Stimulated activated CD4-positive, alpha-beta T cell treated with anti-CD3 and anti-CD28 coated beads, Interleukin-1b, Interleukin-23, amount 100 ng/mL, for 1 hour (primary cell): ENCODE results near the gene C9orf57.
"Not testable (repeated sequence)": the region's sequence is repeated elsewhere in the genome, so short reads cannot be mapped to it uniquely, and the experiment has no call there.

Source experiments
- DNase-seq, 2 donors: peaks; one replicate each; pipeline ENCODE4 v3.0.0-alpha.2; 2020; ENCODE audit warnings: low read depth in 2 of 2

Gene C9orf57, protein sequence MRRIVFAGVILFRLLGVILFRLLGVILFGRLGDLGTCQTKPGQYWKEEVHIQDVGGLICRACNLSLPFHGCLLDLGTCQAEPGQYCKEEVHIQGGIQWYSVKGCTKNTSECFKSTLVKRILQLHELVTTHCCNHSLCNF

DNA sequence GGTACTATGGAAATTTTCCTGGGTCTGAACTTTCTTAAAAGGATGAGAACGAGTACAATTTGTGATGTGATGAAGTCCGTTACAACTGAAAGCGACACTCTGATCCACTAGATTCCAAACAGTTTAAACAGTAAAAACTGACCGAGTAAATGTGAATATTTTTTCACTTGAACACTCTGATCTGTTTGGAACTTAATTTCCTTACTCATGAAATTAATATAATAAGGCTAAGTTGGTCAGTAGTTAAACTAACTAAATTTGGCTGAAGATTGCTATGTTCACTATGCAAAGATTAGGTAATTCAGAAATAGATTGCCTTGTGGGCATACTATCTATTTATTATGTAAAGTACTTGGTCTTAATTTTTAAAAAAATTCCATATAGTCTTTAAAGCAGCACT lies at the start of gene C9orf57:
C9orf57 (minus strand) TSS at position 101 of the 400 bp plus-strand sequence. CDS start 1,282 bp downstream, outside the sequence.
- DNase-seq = no peak

DNA sequence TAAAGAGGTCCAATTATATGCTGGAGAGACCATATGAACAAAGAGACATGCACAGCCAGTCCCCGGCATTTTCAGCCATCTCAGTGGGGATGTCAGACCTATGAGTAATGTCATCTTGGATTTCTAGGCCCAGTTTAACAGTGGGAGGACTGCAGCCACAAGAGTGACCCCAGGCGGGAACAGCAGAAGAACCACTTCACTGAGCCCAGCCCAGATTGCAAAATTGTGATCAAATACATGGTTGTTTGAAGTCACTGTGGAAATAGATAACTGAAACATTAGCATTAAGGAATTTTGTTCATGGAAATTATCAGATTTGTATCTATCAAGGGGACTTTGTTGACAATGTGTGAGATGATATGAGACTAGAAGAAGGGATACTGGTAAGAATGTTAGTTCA lies 42.1 kb upstream of the C9orf57 start:
- no peak for DNase-seq

DNA sequence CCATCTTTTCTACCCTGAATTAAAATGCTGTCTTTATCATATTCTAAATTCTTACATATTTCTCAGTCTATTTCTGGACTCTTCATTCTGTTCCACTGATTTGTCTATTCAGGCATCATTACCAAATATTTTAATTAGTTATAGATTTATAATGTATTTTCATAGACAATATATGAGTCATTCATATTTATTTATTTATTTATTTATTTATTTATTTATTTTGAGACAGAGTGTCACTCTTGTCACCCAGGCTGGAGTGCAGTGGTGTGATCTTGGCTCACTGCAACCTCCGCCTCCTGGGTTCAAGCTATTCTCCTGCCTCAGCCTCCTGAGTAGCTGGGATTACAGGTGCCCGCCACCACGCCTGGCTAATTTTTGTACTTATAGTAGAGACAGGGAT lies 35.1 kb upstream of the C9orf57 start:
- DNase-seq = not testable (repeated sequence)

DNA sequence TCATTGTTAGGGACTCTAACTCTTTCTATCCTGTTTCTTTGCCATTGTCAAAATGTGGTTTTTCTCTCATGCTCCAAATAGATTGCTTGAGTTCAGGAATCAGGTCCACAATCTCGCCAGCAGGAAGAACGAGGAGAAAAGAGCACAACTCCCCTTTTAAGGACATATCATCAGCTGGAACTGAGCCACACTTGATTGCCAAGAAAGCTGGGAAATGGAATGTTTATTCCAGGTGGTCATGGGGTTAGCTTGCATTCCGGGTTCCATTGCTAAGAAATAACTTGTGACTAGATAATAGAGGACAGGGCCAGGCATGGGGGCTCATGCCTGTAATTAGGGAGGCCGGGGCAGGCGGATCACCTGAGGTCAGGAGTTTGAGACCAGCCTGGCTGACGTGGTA lies 32.4 kb upstream of the C9orf57 start:
- no peak for DNase-seq

DNA sequence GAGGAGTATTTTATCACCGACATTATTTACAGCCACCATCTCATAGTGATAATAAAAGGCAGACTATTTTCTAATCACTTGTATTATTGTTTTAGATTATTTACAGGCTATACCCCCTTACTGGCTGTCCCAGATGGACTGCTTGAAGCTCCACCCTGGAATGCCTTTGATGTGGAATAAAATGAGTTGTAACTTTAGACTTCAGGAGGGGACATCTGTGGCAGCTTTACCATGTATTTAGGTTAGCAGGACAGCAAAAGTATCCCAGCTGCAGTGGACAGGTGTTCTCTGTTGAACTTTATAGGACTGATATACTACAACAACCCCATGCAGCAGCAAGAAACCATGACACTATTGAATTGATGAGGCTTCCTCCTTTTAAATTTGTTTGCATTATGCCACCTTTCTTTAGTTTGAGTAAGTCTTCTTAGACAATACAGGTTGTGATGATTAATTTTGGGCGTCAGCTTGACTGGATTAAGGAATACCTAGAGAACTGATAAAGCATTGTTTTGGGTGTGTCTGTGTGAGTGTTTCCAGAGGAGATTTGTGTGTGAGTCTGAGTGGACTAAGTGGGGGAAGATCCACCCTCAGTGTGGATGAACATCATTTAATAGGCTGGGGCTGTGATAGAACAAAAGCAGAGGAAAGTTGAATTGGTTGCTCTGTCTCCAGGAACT lies 29.2 kb upstream of the C9orf57 start:
- DNase-seq = no peak

DNA sequence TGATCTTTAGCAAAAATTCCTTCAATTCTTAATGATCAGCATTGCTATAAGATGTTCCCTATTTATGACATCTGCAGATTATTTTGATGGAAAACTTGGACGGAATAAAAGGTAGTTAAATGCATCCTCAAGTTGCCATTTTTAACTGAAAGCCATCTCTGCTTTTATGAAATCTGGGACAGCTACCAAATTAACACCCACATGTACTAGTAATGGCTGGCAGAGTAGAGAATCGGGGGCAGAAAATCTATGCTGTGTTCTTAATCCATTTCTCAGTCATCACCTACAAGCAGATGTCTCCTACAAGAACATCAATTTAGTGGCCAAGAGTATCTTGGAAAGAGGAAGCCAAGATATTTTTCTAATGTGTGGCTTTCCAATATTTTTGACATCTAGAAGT lies 22.1 kb upstream of the C9orf57 start:
- DNase-seq = no peak

DNA sequence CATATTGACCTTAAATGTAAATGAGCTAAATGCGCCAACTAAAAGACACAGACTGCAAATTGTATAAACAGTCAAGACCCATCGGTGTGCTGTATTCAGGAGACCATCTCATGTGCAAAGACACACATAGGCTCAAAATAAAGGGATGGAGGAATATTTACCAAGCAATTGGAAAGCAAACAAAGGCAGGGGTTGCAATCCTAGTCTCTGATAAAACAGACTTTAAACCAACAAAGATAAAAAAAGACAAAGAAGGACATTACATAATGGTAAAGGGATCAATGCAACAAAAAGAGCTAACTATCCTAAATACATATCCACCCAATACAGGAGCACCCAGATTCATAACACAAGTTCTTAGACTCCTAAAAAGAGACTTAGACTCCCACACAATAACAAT lies 14.3 kb upstream of the C9orf57 start:
- not testable (repeated sequence) for DNase-seq

DNA sequence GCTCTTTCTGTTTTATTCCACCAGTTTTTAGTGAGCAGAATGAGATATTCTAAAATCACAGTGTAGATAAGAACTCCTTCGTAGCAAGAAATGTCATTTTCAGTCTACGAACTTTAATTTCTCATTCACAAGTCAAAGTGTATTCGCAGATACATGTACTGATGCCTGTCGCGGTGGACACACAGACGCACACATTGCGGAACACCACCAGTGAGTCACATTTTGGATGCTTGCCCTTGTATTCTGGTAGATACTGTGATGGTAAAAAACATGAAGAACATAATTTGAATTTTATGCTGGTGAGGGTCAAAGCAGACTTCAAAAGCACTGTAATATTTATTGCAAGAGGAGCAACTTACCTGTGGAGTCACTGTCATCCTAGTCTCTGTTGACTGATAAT lies 4.7 kb upstream of the C9orf57 start:
- no peak for DNase-seq

DNA sequence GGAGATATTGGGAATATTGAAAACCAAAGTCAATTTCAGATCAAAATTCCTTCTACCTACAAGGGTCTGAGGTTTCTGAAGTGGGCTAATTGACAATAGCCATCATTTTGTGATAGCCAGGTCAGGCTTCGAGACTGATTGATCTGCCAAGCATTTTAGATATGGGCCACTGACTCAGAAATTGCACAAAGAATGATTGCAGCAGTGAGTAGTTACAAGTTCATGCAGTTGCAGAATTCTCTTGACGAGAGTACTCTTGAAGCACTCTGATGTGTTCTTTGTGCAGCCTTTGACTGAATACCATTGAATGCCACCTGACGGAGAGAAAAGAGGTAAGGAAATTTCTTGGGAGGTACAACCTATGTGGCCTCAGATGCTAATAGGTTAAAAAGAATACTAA lies 8.3 kb downstream of the C9orf57 start:
- DNase-seq = no peak

DNA sequence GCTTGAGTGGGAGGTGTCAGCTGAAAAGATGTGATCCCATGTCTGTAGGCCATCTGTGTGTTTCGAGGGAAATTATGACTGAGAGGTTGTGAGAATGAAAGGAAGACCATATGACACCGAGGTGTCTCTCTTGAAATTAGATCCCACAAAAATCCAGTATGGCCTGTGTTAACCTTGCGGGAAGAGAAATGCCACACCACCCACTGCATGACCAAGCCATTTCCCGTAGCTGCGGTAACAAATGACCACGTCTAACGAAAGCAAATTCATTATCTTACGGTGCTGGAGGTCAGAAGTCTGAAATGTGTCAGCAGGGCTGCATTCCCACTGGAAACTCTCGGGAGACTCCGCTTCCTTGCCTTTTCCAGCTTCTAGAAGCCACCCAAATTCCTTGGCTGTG lies 11.6 kb downstream of the C9orf57 start:
- DNase-seq = no peak

DNA sequence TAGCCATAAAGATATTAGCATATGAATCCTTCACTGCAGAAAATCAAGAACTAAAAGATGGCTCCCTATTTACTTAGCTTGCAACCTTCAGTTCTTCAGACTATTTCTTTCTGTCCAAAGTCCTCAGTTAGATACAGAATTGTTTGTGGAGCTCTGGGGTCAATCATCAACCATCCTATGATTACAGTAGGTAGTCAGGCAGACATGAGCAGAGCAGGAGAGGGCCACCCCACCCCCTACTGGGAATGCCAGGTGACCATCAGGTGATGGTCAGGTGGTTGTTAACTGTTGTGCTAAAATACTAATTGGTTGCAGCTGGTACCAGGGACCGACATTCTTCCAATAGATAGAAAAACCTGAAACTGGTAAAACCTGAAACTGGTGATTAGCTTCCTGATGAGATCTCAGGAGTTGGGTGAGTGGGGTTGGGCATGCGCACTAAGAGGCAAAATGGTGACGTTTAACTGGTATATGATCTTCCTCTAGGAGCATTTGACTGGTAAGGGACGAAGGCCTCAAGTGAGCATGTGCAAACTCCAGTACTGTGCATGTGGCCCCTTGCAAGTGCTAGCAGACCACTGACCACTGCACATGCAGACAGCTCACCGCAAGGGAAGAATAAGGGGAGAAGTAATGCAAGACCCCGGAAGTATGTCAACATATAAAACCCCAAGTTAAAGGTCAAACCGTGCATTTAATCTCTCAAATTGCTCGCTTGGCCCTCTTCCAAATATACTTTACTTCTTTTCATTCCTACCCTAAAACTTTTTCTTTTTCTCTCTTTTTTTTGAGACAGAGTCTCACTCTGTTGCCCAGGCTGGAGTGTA lies 13.6 kb downstream of the C9orf57 start:
- DNase-seq = no peak

DNA sequence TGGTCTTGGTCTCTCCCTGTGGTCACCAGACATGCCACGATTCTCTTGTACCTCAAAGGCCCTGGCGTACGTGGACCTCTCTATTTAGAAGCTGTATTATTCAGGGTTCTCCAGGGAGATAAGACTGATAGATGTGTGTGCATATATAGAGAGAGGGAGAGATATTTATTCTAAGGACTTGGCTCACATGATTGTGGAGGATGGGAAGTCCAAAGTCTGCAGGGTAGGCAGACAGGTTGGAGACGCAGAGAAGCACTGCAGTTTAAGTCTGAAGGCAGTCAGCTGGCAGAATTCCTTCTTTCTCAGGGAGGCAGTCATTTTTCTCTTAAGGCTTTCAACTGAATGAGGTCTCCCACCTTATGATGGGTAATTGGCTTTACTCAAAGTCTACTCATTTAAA lies 16.3 kb downstream of the C9orf57 start:
- no peak for DNase-seq

DNA sequence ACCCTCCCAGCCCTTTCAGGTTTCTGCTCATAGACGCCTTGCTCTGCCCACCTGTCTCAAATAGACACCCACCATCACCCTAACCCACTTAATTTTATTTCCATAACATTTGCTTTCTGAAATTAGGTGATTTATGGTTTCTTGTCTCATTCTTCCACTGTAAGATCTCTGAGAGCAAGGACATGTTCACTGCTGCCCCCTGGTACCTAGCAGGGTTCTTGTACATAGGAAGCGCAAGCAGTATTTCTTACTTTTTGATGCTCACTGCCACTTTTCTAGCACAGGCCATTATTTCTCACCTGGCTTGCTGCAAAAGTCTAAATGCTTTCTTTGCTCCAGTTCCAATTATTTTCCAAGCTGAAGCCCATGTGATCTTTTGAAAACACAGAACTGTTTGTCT lies 16.8 kb downstream of the C9orf57 start:
- no peak for DNase-seq

DNA sequence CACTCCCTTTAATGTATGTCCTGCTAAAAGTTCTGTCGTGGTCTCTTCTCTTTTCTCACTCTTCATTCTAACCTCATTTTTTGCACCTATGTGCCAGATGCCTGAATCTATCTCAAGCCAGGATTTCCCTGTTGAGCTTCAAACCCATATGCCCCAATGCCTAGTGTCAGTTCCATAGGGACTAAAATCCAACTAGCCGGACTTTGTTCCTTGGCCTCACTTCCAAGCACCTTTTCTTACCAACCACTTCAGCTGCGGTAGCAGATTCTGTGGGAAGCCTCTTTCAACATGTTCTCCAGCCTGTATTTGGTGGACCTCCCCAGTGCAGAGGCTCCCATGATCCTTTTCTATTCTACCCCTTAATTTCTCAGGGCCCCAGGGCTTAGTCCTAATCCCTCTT lies 17.5 kb downstream of the C9orf57 start:
- DNase-seq = no peak

DNA sequence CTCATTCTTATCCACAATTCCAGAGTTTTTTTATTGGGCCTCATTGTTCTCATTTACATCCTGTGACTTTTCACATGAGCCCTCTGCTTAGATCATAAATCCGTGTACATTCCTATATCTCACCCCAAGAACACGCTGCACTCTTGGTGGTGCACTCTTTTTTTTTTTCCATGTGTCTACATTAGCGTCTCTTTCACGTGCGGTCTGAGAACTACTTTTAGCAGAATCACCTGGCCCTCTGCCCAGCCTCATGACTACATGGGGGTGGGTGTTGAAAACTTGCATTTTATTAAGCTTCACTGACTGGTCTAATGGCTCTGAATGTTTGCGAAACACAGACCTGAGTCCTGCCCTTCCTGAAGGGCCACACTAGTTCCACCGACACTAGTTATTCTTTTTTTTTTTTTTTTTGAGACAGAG lies 18.6 kb downstream of the C9orf57 start:
- no peak for DNase-seq

DNA sequence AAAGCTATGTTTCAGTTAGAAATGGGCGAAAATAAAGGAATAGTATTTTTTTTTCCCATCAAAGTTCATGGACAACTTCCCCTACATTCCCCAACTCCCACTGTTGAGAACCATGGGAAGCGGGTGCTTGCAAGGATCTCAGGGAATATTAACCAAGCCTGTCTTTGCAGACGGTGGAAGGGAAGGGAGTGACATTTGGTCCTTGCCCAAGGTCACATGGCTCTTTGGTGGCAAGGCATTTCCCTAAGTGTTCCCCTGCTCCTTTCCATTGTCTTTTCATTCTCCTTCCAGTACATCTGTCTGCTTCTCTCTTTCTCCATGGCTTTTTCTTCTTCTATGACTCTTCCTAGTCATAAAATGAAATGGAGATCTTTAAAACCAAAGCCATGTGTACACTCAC lies 19.0 kb downstream of the C9orf57 start:
- DNase-seq = no peak

DNA sequence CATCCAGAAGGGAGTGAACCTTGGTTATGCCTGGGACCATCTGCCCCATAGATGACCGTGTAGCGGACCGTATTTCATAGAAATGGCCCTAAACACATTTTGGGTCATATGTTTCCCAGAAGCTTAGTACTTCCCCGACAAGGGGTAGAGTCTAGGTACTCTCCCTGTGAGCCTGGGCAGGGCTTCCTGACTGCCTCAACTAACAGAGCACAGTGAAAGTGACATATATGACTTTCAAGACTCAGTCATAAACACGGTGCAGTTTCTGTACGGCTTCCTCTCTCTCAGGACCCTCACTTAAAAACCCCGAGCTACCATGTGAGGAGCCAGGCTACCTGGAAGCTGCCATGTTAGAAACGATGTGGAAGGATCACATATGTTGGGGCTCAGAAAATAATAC lies 20.9 kb downstream of the C9orf57 start:
- DNase-seq = no peak

DNA sequence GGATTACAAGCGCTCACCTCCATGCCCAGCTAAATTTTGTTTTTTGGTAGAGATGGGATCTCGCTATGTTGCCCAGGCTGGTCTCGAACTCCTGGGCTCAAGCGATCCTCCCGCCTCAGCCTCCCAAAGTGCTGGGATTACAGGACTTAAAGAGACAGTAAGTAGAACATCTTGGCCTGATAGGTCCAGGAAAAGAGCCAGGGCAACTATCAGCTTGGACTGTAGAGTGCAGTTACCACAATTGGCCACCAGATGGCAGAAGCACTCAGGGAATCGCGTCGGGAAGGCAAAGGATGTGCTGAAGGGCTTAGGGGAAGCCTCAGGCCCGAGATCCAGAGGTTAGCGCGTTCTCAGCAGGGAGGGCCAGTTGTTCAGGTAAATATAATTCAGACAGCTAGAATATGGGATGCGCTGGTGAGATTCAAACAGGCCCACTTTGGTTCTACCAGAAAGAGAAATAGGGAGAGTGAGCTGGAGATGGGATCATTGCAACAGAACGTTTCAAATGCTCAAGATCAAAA lies 21.5 kb downstream of the C9orf57 start:
- DNase-seq = peak; percentile 5 to 41

DNA sequence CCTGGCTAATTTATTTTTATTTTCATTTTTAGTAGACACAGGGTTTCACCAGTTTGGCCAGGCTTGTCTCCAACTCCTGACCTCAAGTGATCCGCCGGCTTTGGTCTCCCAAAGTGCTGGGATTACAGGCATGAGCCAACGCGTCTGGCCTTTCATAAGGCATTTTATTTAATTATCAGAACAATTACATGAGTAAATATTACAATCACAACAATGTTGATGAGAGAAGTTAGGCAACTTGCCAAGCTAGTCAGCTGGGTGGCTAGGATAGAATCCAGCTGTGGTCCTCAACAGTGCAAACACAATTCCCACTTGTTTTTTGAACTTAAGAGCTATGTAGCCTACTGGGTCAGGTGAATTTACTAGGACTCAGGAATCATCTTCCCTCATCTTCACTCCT lies 22.0 kb downstream of the C9orf57 start:
- no peak for DNase-seq

DNA sequence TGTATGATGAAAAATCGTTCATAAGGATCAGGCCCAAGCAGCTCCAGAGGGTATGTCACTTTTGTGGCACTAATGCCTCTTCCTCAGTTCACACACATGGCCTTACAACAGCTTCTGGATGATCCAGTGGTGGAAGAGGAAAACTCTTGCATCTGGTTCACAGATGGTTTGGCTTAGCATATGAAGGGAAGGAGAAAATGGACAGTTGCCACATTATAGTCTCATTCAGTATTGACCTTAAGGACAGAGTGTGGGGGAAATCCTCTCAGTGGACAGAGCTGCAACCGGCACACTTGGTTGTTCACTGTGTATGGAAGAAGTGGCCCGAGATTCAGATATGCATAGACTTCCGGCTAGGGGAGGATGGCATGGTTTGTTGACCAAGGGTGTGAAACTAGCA lies 22.8 kb downstream of the C9orf57 start:
- no peak for DNase-seq

DNA sequence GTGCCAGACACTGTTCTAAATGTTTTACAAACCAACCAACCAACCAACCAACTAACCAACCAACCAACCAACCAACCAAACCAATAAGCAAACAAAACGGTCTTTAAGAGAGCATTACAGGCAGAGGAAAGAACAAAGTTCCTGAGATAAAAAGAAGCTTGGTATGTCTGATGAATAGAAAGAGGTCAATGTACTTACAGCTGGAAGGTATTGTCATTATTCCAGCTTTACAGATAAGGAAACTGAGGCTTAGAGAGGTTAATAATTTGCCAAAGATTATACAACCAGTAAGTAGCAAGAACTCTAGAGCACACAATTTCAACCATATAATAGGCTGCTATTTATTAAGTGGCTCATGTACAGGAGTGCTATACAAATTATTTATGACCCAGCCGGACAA lies 29.6 kb downstream of the C9orf57 start:
- no peak for DNase-seq

DNA sequence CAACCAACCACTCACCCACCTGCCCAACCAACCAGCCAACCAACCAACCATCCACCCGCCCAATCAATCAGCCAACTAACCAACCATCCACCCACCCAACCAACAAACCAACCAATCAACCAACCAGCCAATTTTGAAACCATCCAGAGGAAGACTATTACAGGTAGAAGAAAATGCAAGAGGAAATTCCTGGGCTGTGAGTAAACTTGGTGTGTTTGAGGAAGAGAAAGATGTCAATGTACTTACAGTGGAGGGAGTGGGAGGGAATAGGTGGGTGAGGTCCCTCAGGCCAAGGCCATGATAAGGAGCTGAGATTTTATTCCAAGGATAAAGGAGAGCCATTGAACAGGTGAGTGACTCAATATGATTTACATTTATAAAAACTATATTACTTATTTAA lies 30.4 kb downstream of the C9orf57 start:
- DNase-seq = no peak

DNA sequence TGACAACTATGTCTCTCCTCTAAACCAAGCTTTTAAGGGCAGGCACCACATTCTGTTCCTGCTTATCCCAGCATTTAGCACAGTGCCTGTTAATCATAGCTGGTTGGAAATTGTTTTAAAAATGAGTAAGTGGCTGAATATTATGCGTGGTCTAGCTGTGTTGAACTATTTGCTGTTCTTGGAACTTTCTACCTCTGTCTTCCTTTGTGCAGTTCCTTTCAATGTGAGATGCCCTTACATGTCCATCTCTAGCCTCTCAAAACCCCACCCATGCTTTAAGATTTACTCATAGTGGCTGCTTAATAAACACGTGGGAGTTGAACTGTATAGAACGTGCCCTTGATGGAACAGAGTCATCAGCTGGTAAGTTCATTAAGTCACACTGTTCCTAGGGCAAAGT lies 34.5 kb downstream of the C9orf57 start:
- no peak for DNase-seq
